Loucy (cell line): ENCODE measurements around the gene GDF7.

ENCODE experiments used
- H2AFZ ChIP-seq: fragments of 200-600 bp; sonication (generic); 2 replicates; pipeline ENCODE4 v1.6.0; 2016; ENCODE audit warnings: antibody characterized with exemption, mild to moderate bottlenecking, low read length, moderate library complexity
- H3F3A ChIP-seq: fragments of 200-600 bp; 2 replicates; pipeline ENCODE4 v1.6.0; 2016; ENCODE audit warnings: antibody characterized with exemption, low read depth, mild to moderate bottlenecking
- H3K27me3 ChIP-seq: fragments of 200-600 bp; sonication (generic); 2 replicates; pipeline ENCODE4 v1.6.1; 2014; ENCODE audit warnings: low read length, mild to moderate bottlenecking; ENCODE audit not compliant: insufficient read depth, poor library complexity, severe bottlenecking
- H3K36me3 ChIP-seq: fragments of 200-600 bp; sonication (generic); 2 replicates; pipeline ENCODE4 v1.6.1; 2016; ENCODE audit warnings: low read length; ENCODE audit not compliant: insufficient read depth
- H3K4me1 ChIP-seq: fragments of 200-600 bp; sonication (generic); 2 replicates; pipeline ENCODE4 v1.5.1; 2014; ENCODE audit warnings: low read length, mild to moderate bottlenecking; ENCODE audit not compliant: insufficient read depth, poor library complexity, severe bottlenecking
- H3K4me2 ChIP-seq: fragments of 200-600 bp; sonication (generic); 2 replicates; pipeline ENCODE4 v1.6.0; 2014; ENCODE audit warnings: antibody characterized with exemption, low read length, low read depth, mild to moderate bottlenecking; ENCODE audit not compliant: poor library complexity, severe bottlenecking
- H3K4me3 ChIP-seq: fragments of 200-600 bp; sonication (generic); 2 replicates; pipeline ENCODE4 v1.5.1; 2014; ENCODE audit warnings: low read length, mild to moderate bottlenecking, mixed read lengths; ENCODE audit not compliant: poor library complexity, severe bottlenecking
- H3K79me2 ChIP-seq: fragments of 200-600 bp; sonication (generic); 2 replicates; pipeline ENCODE4 v1.6.1; 2014; ENCODE audit warnings: low read length; ENCODE audit not compliant: insufficient read depth
- H3K9ac ChIP-seq: fragments of 200-600 bp; sonication (generic); 2 replicates; pipeline ENCODE4 v1.6.0; 2014; ENCODE audit warnings: mild to moderate bottlenecking, low read depth, low read length, moderate library complexity; ENCODE audit not compliant: poor library complexity, severe bottlenecking
- H3K9me2 ChIP-seq: fragments of 200-600 bp; sonication (generic); replicated peaks from 2 replicates; pipeline ENCODE4 v1.6.1; 2016; ENCODE audit warnings: low read depth, low read length, mixed read lengths
- H3K9me3 ChIP-seq: fragments of 200-600 bp; sonication (generic); 2 replicates; pipeline ENCODE4 v1.6.1; 2014; ENCODE audit warnings: mild to moderate bottlenecking, antibody characterized with exemption, low read length, low read depth; ENCODE audit not compliant: insufficient read depth
- H4K20me1 ChIP-seq: fragments of 200-600 bp; sonication (generic); 2 replicates; pipeline ENCODE4 v1.6.0; 2014; ENCODE audit warnings: antibody characterized with exemption, low read length, mild to moderate bottlenecking; ENCODE audit not compliant: insufficient read depth, poor library complexity, severe bottlenecking
- CTCF ChIP-seq: fragments of 200-600 bp; sonication (generic); conservative IDR thresholded peaks from 2 replicates; pipeline ENCODE4 v1.5.1; 2014; ENCODE audit warnings: mild to moderate bottlenecking, antibody characterized with exemption, low read length
- EZH2phosphoT487 ChIP-seq: fragments of 200-600 bp; IDR thresholded peaks from 2 replicates; pipeline ENCODE4 v1.6.1; 2018; ENCODE audit warnings: antibody characterized with exemption, mild to moderate bottlenecking, moderate library complexity, borderline replicate concordance

Gene GDF7

GRCh38 chr2:20692081-20692480 is 25.1 kb downstream of the GDF7 start:
- no peak overlapping the region for H3K9ac ChIP-seq
- H3K27me3 ChIP-seq: no peaks in the 10 kb centered on the region
- H4K20me1 ChIP-seq: no peaks in the 10 kb centered on the region
- no peak overlapping the region for H3K4me2 ChIP-seq
- H3K9me2 ChIP-seq: no peaks in the 10 kb centered on the region
- H3K36me3 ChIP-seq: no peaks in the 10 kb centered on the region
- no peak overlapping the region for H3K4me3 ChIP-seq
- no peaks in the 10 kb centered on the region for H3F3A ChIP-seq
- no peaks in the 10 kb centered on the region for H3K9me3 ChIP-seq
- H2AFZ ChIP-seq: no peak overlapping the region
- H3K79me2 ChIP-seq: no peaks in the 10 kb centered on the region
- no peak for TF ChIP-seq EZH2phosphoT487
- no peak for TF ChIP-seq CTCF
- no peaks in the 10 kb centered on the region for H3K4me1 ChIP-seq

GRCh38 chr2:20693317-20693716 is 26.4 kb downstream of the GDF7 start:
- H3K36me3 ChIP-seq: no peaks in the 10 kb centered on the region
- H3K9me2 ChIP-seq: no peaks in the 10 kb centered on the region
- H2AFZ ChIP-seq: no peak overlapping the region
- TF ChIP-seq EZH2phosphoT487 (no peak), CTCF (no peak)
- no peaks in the 10 kb centered on the region for H4K20me1 ChIP-seq
- H3K27me3 ChIP-seq: no peaks in the 10 kb centered on the region
- no peaks in the 10 kb centered on the region for H3F3A ChIP-seq
- H3K9me3 ChIP-seq: no peaks in the 10 kb centered on the region
- no peaks in the 10 kb centered on the region for H3K4me1 ChIP-seq
- H3K4me3 ChIP-seq: no peak overlapping the region
- H3K9ac ChIP-seq: no peak overlapping the region
- H3K79me2 ChIP-seq: no peaks in the 10 kb centered on the region
- H3K4me2 ChIP-seq: no peak overlapping the region

GRCh38 chr2:20696366-20696765 is 29.4 kb downstream of the GDF7 start:
- H3K9me2 ChIP-seq: no peaks in the 10 kb centered on the region
- H3F3A ChIP-seq: no peaks in the 10 kb centered on the region
- no peaks in the 10 kb centered on the region for H3K27me3 ChIP-seq
- H2AFZ ChIP-seq: no peak overlapping the region
- H3K4me1 ChIP-seq: peaks cover 11% of the 10 kb centered on the region
- TF ChIP-seq EZH2phosphoT487: no peak
- TF ChIP-seq CTCF: no peak
- no peak overlapping the region for H3K9ac ChIP-seq
- H3K4me2 ChIP-seq: no peak overlapping the region
- H3K4me3 ChIP-seq: no peak overlapping the region
- H3K36me3 ChIP-seq: no peaks in the 10 kb centered on the region; the same call in 1 of the 2 replicates
- no peaks in the 10 kb centered on the region for H3K79me2 ChIP-seq
- H4K20me1 ChIP-seq: no peaks in the 10 kb centered on the region
- H3K9me3 ChIP-seq: no peaks in the 10 kb centered on the region
